Measurements from ENCODE around the gene DSCAM.
"Not testable (repeated sequence)": the region's sequence is repeated elsewhere in the genome, so short reads cannot be mapped to it uniquely, and the experiment has no call there.

DSCAM gene

GRCh38 chr21:40182491-40182890 is 664.5 kb downstream of the DSCAM start:
- not testable (repeated sequence) for DNase-seq (ENCODE audit: low read depth in 2 of 2)

GRCh38 chr21:40179166-40179565 is 667.8 kb downstream of the DSCAM start:
- no peak for DNase-seq (ENCODE audit: low read depth in 2 of 2)

- DNase-seq (ENCODE audit: low read depth in 2 of 2) = no peak
These were observed 668.2 kb downstream of the DSCAM start for GRCh38 chr21:40178726-40179125.

GRCh38 chr21:40177979-40178378 is 669.0 kb downstream of the DSCAM start:
- no peak for DNase-seq (ENCODE audit: low read depth in 2 of 2)

GRCh38 chr21:40176724-40177123 is 670.2 kb downstream of the DSCAM start:
- no peak for DNase-seq (ENCODE audit: low read depth in 2 of 2)

GRCh38 chr21:40173816-40174215 is 673.1 kb downstream of the DSCAM start:
- DNase-seq (ENCODE audit: low read depth in 2 of 2) = no peak

GRCh38 chr21:40169971-40170370 is 677.0 kb downstream of the DSCAM start:
- no peak for DNase-seq (ENCODE audit: low read depth in 2 of 2)

GRCh38 chr21:40166291-40166843 is 680.6 kb downstream of the DSCAM start:
- no peak for DNase-seq (ENCODE audit: low read depth in 2 of 2)

- no peak for DNase-seq (ENCODE audit: low read depth in 2 of 2)
These were observed 681.2 kb downstream of the DSCAM start for GRCh38 chr21:40165773-40166070.

- no peak for DNase-seq (ENCODE audit: low read depth in 2 of 2)
These were observed 681.8 kb downstream of the DSCAM start for GRCh38 chr21:40164905-40165772.

GRCh38 chr21:40162075-40162474 is 684.9 kb downstream of the DSCAM start:
- no peak for DNase-seq (ENCODE audit: low read depth in 2 of 2)

- DNase-seq (ENCODE audit: low read depth in 2 of 2) = no peak
These were observed 686.0 kb downstream of the DSCAM start for GRCh38 chr21:40160911-40161310.

- no peak for DNase-seq (ENCODE audit: low read depth in 2 of 2)
These were observed 688.6 kb downstream of the DSCAM start for GRCh38 chr21:40158366-40158765.

- DNase-seq (ENCODE audit: low read depth in 2 of 2) = no peak
These were observed 691.4 kb downstream of the DSCAM start for GRCh38 chr21:40155563-40155962.

GRCh38 chr21:40153351-40153750 is 693.6 kb downstream of the DSCAM start:
- no peak for DNase-seq (ENCODE audit: low read depth in 2 of 2)

GRCh38 chr21:40152476-40152875 is 694.5 kb downstream of the DSCAM start:
- DNase-seq (ENCODE audit: low read depth in 2 of 2) = no peak

- no peak for DNase-seq (ENCODE audit: low read depth in 2 of 2)
These were observed 695.3 kb downstream of the DSCAM start for GRCh38 chr21:40151611-40152010.

GRCh38 chr21:40146216-40146837 is 700.6 kb downstream of the DSCAM start:
- DNase-seq (ENCODE audit: low read depth in 2 of 2) = no peak

- no peak for DNase-seq (ENCODE audit: low read depth in 2 of 2)
These were observed 703.0 kb downstream of the DSCAM start for GRCh38 chr21:40143822-40144525.

- no peak for DNase-seq (ENCODE audit: low read depth in 2 of 2)
These were observed 705.3 kb downstream of the DSCAM start for GRCh38 chr21:40141621-40142020.

- DNase-seq (ENCODE audit: low read depth in 2 of 2) = no peak
These were observed 706.3 kb downstream of the DSCAM start for GRCh38 chr21:40140675-40141074.

- no peak for DNase-seq (ENCODE audit: low read depth in 2 of 2)
These were observed 707.3 kb downstream of the DSCAM start for GRCh38 chr21:40139636-40140035.

- no peak for DNase-seq (ENCODE audit: low read depth in 2 of 2)
These were observed 710.4 kb downstream of the DSCAM start for GRCh38 chr21:40136571-40136970.

Data from stimulated activated CD8-positive, alpha-beta memory T cell treated with anti-CD3 and anti-CD28 coated beads, Interleukin-7, amount 100 ng/mL, for 4 hours (primary cell).